AG04450 (cell line): ENCODE data around the gene PNLDC1. TPM values are rescaled to one million over a fixed set of nuclear protein-coding genes. Genes with fewer than 3 reads are reported as not detected.

Source experiments
- CTCF ChIA-PET: fragments of 300-600, 350-600 bp; formaldehyde crosslinking; extraction: SDS; loops from one replicate; lab custom pipeline; 2022; ENCODE audit warnings: antibody characterized with exemption, inconsistent platforms; lab: Charles Lee
- POLR2A ChIA-PET: fragments of 350-600 bp; formaldehyde crosslinking; extraction: SDS; loops from one replicate; lab custom pipeline; 2021; ENCODE audit warnings: antibody characterized with exemption, inconsistent platforms; lab: Yijun Ruan, JAX
- DNase-seq: peaks from one replicate; pipeline ENCODE4 v3.0.0-alpha.2; 2011; ENCODE audit warnings: low read depth, low spot score
- H3K27ac ChIP-seq: one replicate; pipeline ENCODE4 v1.5.1; 2012; ENCODE audit warnings: low read depth, low read length, control low read depth
- H3K27me3 ChIP-seq: one replicate; pipeline ENCODE4 v1.6.0; 2012; ENCODE audit warnings: low read length; ENCODE audit not compliant: control insufficient read depth, insufficient read depth
- H3K4me3 ChIP-seq: 2 replicates; pipeline ENCODE4 v1.5.1; 2011; ENCODE audit warnings: mild to moderate bottlenecking, low read depth, low read length, control low read depth
- H3K9me3 ChIP-seq: 2 replicates; pipeline ENCODE4 v1.5.1; 2012; ENCODE audit warnings: low read length; ENCODE audit not compliant: control insufficient read depth, insufficient read depth
- CTCF ChIP-seq: IDR thresholded peaks from 2 replicates; pipeline ENCODE4 v1.5.1; 2011; ENCODE audit warnings: low read depth, low read length, control low read depth, inconsistent platforms
- polyA plus RNA-seq: library from polyadenylated mRNA; depleted of rRNA; stranded (reverse); fragments of >200 nt; gene quantifications from 2 replicates; pipeline ENCODE4 v1.2.3, GENCODE V29; 2011

Gene PNLDC1
- polyA plus RNA-seq, 1 experiment = 0.19 TPM

- no peak for DNase-seq
- ChIA-PET POLR2A (no interaction called here), CTCF (no interaction called here)
- Histone ChIP-seq H3K9me3 (peaks cover 8% of the 10 kb centered on the region; the same call in 1 of the 2 replicates), H3K4me3 (no peak overlapping the region), H3K27me3 (no peaks in the 10 kb centered on the region), H3K27ac (no peak overlapping the region)
- TF ChIP-seq CTCF = no peak
These were observed 36.8 kb downstream of the PNLDC1 start for GRCh38 chr6:159836718-159837490.

- DNase-seq = no peak
- POLR2A ChIA-PET = no interaction called here
These were observed 37.4 kb downstream of the PNLDC1 start for GRCh38 chr6:159837511-159837910.

DNA sequence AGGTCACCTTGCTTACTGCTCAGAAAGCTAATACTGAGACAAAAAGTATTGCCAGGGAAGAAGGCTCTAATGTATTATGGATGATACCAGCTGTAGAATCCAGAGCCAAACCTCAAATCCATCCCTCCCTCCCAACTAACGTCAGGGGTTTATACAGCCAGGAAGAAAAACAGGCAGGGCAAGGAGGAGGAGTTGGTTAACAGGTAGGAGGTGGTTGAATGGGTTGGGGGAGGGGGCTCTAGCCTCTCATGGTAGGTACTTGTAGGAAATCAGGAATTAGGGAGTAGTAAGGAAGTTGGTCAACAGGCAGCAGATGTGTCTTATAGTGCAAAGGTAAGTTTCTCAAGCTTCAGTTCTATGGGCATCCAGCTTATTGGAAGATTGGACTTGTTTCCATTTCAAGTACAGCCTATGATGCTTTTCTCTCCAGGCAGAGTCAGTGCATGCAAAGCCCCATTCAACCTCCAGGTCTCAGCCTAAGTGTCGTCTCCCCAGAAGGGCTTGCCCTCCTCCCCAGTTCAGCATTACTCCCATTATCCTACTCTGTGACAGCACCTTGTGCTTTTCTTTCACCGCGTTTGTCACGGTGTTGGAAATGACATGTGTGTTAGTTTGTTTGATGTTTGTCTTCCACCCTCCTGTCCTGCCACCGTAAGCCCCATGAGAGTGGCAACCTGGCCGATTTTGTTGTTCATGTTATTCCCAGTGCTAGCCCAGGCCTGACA lies 38.1 kb downstream of the PNLDC1 start:
- Histone ChIP-seq H3K9me3 (peaks cover 8% of the 10 kb centered on the region; the same call in 1 of the 2 replicates), H3K27ac (no peak overlapping the region), H3K4me3 (no peak overlapping the region), H3K27me3 (no peaks in the 10 kb centered on the region)
- DNase-seq = no peak
- TF ChIP-seq CTCF = no peak
- ChIA-PET CTCF (no interaction called here), POLR2A (no interaction called here)

More at GRCh38 chr6:159837511-159837910, 37.4 kb downstream of the PNLDC1 start:
- CTCF ChIA-PET = no interaction called here
- H3K27me3 ChIP-seq = no peaks in the 10 kb centered on the region
- H3K9me3 ChIP-seq = peaks cover 8% of the 10 kb centered on the region; the same call in 1 of the 2 replicates
- no peak for TF ChIP-seq CTCF
- no peak overlapping the region for H3K4me3 ChIP-seq
- no peak overlapping the region for H3K27ac ChIP-seq

DNA sequence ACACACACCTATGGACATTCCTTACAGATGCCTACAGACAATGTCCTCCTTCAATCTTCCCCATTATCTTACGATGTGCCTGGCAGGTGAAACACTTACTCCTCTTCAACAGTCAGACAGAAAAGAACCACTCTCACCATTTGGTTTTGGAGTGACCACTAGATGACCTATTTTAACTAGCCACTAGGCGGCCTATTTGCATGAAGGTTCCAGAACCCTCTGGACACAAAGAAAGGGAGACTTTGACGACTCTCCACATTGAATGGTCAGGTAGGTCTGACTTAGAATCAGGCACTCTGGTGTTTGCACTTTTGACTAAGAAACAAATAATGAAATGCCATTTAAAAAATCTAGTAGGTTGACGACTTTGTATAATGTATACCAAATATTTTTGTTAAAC lies 42.0 kb downstream of the PNLDC1 start:
- Histone ChIP-seq H3K9me3 (peaks cover 2% of the 10 kb centered on the region; the same call in 1 of the 2 replicates), H3K4me3 (no peak overlapping the region), H3K27ac (no peak overlapping the region), H3K27me3 (no peaks in the 10 kb centered on the region)
- DNase-seq = no peak
- ChIA-PET CTCF (no interaction called here), POLR2A (no interaction called here)
- TF ChIP-seq CTCF = peak; percentile 43
